HG02885 (cell line): Measurements from ENCODE around the gene CLN5.

Experiments
- ATAC-seq: cut with Tn5 transposase; IDR thresholded peaks from one replicate; pipeline ENCODE4 v1.9.1; 2021; ENCODE audit warnings: mild to moderate bottlenecking; ENCODE audit not compliant: unreplicated experiment, poor library complexity

Gene CLN5

DNA sequence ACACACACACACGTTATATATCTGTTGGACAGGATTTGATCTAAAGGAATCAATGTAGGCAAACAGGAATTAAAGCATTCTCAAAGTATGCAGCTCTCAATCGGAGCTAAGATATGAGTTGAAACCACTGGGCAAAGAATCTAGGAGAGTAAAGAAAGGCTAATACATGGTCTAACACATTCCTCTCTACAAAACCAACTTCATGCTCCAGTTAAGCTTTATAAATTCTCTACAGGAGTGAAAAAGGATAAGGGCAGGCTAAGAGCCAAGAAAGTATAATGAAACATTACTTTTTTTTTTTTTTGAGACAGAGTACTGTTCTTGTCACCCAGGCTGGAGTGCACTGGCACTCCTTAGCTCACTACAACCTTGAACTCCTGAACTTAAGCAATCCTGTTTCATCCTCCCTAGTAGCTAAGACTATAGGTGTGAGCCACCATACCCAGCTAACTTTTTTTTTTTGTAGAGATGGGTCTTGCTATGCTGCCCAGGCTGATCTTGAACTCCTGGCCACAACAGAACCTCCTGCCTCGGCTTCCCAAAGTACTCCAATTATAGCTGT lies 24.5 kb downstream of the CLN5 start:
- ATAC-seq: no peak

DNA sequence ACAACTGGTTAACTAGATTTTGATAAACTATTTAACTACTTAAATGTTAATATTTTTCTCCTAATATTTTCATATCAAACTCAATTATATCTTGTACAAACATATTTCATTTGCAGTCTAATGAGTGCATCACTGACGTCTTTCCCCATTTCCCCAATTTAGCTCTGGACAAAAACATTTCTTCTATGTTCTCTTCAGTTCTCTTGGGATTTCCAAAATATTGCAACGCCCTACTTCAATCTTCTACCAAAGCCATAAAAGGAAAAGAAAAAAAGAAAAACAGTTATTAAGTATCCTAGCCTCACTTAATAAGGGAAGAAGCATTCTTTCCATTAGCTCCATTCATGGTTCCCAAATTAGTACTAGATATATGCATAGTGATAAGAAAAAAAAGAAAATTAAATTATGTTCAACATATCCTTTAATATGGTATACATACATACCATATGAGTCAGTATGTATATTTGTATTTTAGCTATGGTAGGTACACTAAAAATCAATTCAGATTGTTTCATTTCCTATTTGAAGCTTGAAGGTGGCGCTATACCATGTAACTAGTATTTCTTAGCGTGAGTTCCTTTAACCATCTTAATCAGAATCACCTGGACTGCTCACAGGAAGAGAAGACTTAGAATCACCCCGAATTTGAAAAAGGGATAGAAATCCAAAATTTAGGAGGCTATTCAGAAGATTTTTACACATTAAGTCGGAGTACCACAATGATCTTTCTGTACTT lies 25.2 kb downstream of the CLN5 start:
- ATAC-seq: no peak

DNA sequence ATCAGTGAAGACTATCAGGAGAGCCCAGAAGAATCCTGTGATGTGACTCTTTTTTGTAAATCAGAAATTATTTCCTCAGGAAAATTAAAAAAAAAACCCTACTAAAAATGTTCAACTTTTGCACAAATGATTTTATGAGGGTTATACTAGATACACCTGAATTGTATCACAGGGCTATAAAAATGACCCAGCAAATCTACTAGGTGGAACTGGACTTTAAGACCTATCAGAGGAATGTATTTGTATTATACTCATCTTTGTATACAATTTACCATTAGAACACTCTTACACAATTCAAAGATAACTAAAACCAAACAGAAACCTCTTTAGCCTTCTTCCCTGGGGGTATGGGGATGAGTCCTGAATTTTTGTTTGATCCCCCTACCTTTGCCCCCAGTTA lies 27.9 kb downstream of the CLN5 start:
- no peak for ATAC-seq

DNA sequence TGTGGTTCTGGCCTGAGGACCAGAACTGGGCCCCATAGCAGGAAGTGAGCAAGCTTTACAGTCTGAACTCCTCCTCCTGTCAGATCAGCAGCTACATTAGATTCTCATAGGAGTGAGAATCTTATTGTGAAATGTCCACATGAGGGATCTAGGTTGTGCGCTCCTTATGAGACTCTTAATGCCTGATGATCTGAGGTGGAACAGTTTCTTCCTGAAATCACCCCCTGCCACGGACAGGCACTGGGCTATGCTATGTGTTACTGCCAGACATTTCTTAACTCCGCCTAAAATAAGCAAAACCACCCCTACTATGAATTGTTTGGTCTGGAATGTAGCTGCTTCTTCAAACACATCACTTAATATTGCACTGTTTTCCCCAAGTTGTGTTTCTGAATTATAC lies 30.5 kb downstream of the CLN5 start:
- ATAC-seq: no peak

DNA sequence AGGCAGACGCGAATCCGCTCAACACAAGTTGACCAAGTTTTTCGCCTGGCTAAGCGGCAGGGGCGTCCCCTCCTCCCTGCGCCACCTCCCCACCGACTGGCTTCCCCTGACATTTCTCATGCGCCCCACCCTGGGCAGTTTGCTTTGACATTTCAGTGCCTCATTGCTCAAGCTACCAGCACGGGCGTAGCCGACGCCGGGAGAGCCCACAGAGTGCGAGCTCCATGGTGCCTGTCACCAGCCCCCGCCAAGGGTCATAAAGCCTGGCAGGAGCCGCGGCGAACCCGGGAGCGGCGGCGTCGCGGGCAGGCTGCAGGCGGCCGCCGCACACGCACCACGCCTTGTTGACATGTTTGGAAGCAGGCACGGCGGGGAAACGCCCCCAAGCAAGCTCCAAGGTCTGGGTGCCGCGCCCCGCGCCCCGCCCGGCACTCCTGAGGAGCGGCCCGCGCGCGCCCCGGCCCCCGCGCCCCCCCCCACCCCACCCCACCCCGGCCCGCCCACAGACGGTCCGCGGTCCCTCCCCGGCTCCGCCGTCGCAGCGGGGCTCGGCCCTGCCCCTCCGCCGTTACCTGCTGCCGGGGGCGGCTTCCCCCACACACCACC lies 34.5 kb downstream of the CLN5 start:
- peak; percentile 66 for ATAC-seq

DNA sequence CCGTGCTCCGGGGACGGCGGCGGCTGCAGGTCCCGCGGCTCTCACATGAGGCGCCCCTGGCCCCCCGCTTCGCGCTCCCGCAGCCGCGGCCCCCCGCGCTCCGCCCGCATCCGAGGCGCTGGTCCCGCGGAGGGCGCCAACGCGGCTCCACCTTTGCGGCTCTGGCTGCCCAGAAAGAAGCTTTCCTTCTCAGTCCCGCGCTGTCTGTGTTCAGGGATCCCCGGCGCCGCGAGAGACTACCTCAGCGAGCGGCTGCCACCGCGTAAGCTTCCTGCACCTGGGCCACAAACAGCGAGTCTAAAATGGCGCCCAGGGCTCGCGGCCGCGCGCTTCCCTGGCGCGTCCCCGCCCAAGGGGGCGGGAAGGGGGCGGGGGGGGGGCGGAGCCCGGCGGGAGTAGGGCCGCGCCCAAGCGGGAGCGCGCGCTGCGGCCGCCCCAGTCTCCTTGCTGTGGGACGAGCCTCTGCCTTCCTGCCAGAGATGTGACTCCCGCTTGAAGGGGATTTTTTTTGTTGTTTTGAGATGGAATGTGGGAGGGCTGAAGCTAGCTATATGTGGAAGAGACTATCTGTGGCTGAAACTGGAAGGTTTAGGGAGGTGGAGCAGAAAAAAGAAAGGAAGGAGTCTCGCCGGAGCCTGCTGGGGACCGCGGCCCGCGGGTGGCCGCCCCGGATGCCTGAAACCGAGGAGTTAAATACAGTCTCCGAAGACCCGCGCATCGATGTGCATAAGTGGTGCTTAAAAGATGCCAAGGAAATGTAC lies 35.2 kb downstream of the CLN5 start, which contains the start of gene FBXL3:
Gene FBXL3 (minus strand): TSS at position 299 of the 761 bp plus-strand sequence. CDS start 5,299 bp downstream, outside the sequence.
- peak; percentile 60 for ATAC-seq

DNA sequence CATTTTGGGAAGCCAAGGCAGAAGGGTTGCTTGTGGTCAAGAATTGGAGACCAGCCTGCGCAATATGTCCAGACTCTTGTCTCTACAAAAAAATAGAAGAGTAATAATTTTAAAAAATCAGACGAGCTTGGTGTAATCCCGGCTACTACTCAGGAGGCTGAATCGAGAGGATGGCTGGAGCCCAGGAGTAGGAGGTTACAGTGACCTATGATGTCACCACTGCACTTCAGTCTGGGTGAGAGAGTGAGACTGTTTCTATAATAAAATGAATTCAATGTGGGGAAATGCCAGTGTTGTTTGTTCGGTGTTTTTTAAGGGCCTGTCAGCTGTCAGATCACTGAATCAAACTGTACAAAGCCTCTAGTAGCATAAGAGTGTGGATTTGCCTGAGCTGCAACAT lies 36.3 kb downstream of the CLN5 start:
- no peak for ATAC-seq

DNA sequence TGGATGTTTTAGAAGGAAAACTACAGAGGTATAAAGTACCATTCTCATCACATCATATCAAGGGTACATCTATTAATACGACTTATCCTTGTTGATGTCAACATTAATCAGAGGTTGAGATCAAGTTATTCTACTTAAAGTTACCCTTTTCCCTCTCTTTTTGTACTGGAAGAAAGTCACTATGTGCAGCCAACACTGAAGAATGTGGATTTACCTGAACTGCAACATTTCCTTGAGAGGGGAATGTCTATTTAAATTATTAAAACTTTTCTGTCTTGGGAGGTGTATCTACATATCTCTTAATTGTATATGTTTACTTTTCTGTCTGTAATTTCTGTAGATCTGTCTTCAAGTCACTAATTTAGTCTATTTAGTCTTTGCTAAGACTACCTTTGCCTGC lies 37.6 kb downstream of the CLN5 start:
- no peak for ATAC-seq

DNA sequence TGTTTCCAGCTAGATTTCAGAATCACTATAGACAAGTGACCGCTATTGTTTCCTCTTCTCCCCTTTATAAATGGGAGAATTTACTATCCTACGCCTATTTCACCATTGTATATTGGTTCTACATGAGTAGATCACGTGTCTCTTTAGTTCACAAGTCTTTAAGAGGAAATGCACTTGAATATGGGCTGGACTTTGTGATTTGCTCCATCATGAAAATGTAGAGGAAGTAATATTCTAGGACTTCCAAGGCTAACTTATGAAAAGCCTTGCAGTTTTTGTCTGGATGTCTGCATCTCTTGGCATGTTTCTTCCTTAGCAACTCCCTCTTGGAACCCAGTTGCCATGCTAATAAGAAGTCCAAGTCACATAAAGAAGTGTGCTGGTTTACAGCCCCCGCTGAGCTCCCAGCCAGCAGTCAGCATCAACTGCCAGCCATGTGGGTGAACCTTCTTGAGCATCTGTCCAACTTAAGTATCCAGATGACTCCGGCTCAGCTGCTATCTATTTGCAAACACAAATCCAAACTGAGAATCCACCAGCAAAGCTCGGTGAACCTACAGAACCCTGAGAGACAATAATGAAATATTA lies 39.9 kb downstream of the CLN5 start:
- ATAC-seq: no peak

DNA sequence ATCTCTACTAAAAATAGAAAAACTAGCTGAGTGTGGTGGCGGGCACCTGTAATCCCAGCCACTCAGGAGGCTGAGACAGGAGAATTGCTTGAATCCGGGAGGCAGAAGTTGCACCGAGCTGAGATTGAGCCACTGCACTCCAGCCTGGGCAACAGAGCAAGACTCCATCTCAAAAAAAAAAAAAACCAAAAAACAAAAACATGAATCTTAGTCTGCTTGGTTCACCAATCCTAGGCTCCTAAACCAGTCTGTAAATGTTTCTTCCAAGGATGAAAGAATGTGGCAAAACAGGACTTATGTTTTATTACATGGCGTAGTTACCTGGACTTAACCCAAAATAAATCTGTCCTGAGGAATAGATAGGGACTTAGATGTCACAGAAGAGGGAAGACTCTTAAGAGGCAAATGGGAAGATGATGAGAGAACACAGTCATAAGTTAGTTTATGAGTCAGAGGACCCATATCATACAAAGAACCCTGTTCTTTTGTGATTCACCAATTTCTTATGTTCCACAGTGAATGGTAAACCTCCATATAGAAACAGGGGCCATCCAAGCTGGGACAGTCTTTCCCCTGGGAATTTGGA lies 41.9 kb downstream of the CLN5 start:
- ATAC-seq: no peak

DNA sequence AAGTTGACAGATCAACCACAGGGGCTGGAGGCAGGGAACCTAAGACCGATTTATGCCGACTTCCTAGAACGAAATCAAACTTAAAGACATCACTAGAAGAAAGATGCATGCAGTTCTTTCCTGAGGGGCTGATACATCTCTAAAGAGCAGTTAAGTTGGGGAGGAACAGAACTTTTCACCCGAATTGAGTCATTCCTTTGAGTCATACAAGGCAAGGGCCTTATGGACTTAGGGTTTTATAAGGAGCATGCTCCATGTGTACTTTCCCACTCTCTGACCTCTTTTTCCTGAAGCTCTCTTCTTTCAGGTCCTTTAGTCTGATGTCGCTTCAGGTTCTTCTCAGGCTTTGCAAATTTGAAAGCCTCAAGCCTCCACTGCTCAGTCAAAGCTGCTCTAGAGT lies 43.0 kb downstream of the CLN5 start:
- ATAC-seq: no peak

DNA sequence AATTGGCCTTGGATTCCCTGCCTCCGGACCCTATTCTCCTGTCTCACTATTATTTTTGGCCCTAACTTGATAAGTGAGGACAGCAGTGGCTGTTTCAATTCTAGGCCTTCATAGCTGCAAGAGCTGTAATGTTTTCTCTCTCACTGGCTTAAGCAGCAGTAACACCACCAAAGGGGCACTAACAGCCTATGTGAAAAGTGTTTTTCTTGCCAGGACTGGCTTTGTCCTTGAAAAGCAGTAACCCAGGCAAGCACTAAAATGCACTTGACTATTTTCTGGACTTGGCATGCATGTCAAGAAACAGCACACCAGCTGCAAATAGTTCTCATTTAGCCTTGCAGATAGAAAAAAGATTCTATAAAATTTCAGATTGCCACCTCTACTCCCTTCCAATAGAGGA lies 44.4 kb downstream of the CLN5 start:
- ATAC-seq: no peak

DNA sequence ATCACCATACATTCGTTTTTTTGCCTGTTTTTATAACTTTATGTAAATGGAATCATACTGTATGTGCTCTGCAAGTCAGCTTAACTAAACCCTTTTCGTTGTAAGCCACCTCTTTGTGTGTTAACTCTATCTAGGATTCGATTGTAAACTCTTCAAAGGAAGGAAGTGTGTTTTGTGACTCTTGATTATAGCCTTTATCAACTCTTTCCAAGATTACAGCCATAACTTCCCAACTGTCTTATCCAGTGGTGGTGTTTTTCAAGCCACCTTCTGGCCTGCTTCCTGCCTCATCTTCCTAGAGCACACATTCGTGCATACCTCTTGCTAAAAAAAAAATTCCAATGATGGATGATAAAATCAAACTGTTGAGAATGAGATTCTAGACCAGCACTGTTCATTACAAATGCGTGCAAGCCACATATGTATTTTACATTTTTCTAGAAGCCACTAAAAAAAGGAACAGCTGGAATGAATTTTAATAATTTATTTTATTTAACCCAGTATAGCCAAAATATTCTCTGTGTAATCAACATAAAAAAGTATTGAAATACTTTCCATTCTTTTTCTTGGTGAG lies 47.1 kb downstream of the CLN5 start:
- ATAC-seq: no peak

DNA sequence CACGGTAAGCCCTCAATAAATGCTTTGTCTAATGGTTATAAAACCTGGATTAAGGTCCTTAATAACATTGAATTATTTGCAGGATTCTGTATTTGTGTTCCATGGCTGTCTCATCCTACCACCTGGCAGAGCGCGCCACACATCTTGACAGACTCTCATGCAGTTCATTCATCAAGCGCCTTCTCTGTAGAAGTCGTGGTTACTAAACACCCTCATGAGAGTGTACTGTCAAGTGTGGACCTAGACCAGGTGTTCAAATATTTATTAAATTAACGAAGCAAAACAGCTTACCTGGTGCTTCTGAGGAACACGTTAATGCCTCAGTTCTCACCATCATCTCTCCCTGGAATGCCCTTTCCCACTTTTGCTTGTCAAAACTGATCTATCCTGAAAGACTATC lies 48.2 kb downstream of the CLN5 start:
- ATAC-seq: no peak

DNA sequence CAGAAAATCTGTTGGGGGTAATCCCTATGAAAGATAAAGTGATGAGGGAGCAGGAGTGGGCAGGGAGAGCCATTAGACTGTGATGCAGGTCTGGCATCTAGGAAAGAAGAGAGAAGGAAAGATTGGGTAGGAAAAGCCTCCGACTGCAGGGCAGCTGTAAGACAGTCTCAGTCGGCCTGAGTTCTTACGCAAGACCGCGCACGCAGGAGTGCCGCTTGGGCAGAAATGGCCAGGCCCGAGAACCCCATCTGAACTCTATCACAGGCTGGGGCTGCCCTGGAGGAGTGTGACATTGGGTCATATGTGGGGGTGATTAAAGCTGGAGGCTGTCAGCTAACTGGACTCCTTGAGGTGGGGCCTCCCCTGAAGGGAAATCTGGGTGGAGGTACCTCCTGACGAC lies 49.0 kb downstream of the CLN5 start:
- ATAC-seq: no peak

DNA sequence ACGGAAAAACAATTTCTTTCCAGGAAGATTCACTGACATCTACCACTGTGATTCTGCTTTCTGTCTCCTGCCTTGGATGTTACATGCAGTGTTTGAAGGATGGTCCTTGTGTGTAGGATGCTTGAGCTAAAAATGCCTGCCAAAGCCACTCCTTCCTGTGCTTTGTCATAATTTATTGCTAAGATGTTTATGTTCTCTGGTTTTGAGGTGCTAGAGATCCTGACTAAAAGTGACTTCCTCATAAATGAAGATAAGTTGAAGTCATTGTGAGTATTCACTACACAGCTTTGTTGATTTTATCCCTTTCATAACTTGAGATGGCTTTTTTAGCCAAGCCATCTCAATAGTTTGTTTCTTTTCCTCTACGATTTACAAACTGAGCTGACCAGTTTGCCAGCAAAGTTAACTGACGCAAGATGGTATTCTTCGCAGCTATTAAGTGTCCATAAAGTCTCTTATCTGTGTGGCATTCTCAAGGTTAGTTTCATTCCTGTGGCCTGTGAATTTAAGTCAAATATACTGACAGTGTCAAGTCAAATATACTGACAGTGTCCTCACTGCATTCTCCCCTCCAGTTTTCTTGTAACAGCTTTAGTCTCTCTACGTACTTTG lies 50.8 kb downstream of the CLN5 start:
- ATAC-seq: no peak

DNA sequence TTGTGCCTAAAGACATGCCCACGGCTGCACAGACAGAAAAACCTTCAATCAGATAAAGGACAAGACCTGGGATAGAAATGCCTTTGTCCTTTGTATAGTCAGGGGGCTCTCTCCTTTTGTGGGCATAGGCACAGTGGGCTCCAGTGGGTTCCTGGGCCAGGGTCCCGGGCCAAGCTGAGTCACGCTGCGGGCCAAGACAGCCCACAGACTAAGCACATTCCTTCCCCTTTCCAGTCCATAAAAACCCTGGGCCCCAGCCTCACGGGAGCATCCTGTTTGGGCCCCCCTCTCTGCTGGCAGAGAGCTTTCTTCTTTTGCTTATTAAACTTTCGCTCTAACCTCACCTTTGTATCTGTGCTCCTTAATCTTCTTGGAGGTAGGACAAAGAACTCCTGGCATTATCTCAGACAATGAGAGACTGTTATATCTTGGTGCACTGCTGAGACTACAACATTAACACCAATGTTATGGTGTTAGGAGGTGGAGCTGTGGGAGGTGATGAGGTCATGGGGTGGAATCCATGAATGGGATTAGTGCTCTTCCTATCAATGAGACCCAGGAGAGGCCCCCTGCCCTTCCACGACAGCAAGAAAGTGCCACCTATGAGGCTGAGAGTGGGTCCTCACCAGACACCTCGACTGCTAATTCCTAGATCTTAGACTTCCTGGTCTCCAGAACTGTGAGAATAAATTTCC lies 55.9 kb downstream of the CLN5 start:
- no peak for ATAC-seq

DNA sequence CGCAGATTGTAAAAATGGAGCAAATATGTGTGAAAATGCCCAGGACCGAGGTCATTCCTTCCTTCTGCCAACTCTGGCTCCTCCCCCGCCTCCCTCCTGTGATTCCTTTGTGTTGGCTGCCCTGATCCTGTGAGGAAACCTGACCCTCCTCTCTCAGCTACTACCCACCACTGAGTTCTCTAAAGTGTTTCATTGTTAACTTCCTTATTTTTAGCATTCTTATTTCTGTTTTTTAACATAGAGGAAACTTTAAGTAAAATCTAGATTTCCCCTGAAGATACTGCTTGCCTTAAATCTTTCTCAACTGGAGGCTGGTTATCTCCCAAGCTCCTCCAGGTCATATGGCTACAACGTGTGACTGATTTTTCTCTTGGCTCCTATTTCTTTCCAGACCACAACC lies 56.8 kb downstream of the CLN5 start:
- no peak for ATAC-seq

DNA sequence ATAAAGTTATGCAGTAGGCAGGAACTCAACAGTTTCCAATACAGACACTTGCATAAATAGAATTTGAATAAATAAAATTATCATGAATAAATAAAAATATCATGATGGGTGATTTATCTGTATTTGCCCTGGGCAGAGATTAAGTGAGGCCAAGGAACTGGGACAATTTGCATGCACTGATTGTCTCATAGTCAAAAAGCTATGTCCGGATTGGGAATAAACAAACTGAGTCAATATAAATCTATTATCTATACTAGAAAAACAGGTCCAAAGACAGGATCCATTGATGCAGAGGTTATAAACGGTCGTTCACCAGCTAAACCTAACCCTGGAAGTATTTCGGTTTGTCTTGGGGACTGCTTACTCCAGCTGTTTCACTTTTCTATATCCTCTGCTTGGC lies 61.3 kb downstream of the CLN5 start:
- ATAC-seq: no peak
